ENCODE measurements around the gene RGS8. TPM values are rescaled to one million over a fixed set of nuclear protein-coding genes. Genes with fewer than 3 reads are reported as not detected.

Gene RGS8, protein sequence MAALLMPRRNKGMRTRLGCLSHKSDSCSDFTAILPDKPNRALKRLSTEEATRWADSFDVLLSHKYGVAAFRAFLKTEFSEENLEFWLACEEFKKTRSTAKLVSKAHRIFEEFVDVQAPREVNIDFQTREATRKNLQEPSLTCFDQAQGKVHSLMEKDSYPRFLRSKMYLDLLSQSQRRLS
- total RNA-seq (2014; rRNA removed; shearing (Covaris generic)): 0.05 TPM in 1 of 2 replicates, not detected in the other
- polyA plus RNA-seq (2015; cell fraction: cytosol; rRNA removed): not detected in 2 replicates
- polyA plus RNA-seq (2015; cell fraction: nucleus; rRNA removed): 0.04 and 0.14 TPM in 2 replicates

DNA sequence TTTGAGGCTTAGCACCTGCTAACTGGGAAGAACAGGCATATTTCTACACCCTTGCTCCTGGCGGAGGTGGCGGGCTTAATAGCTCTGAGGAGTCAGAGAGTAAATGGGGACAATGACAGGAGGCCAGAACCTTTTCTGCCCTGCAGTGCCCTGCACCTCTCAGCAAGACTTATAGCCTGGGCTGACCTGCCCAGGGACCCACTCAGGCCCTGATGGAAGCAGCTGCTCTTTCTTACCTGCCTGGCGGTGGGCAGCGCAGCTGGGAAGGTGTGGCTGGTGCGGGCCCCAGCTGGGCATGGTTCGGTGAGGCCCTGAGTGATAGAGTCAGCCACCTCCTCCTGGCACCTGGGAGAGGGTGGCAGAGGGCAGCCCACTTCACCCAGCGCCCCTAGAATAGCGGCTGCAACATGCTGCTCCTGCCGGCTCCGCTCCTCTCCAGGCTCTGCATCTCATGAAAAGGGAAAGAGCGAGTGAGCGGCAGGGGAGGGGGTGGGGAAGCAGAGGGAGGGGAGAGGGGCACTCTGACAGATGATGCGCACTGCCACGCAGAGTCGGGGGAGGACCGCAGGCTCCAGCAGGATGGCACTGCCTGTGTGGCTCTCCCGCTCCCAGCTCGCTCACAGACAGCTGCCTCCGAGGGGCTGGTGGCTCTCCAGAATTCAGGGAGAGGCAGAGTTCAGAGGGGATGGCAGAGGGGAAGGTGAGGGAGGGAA, at the start of gene RGS8:
TSS of gene RGS8 (minus strand) at position 472 of the 713 bp plus-strand sequence. CDS start 14,938 bp downstream, outside the sequence.
- DNase-seq (ENCODE audit: low read depth): no peak

DNA sequence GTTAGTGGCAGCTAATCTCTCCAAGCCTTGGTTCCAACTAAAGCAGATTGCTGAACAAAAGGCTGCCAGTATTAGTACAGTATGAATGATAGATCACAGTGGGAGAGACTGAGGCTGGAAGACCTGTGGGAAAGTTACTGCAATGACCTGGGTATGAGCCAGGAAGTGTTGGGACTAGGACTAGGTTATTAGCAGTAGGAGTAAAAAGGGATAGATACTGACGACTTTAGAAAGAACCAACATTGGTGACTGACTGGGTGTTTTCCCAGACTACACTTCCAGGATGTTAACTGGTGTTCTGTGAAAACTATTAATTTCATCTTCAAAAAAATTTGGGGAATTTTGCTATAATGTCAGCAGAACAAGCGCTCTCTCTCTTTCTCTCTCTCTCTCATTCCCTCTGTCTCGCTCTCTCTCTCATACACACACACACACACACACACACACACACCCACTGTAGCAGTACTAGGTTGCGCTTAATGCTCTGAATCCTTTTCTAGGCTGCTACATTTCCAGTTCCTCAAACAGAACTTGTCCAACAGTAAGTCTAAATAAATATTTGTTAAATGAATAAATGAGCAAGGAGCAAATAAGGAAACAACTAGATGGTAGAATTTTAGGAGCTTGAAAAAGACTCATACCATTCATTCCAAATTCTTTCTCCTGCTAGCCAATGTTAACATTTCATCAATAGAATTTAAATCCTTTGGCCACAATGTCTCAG, 47.6 kb upstream of the RGS8 start:
- DNase-seq (ENCODE audit: low read depth): no peak

DNA sequence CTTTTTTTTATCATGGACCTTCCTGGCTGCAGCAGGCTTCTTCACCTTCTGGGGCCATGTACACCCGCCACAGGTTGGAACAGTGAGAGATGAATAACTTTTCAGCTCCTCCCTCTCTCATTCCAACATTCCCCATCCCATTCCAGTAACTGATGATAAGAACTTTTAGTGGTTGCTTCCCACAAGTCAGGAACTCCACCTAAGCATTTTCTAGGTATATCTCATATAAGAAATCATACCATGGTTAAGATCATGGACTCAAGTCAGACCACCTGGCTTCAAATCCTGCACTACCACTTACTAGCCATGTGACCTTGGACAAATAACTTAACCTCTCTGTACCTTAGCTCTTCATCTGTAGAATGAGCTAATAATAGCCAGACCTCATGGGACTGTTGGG, 42.5 kb upstream of the RGS8 start:
- DNase-seq (ENCODE audit: low read depth): no peak

DNA sequence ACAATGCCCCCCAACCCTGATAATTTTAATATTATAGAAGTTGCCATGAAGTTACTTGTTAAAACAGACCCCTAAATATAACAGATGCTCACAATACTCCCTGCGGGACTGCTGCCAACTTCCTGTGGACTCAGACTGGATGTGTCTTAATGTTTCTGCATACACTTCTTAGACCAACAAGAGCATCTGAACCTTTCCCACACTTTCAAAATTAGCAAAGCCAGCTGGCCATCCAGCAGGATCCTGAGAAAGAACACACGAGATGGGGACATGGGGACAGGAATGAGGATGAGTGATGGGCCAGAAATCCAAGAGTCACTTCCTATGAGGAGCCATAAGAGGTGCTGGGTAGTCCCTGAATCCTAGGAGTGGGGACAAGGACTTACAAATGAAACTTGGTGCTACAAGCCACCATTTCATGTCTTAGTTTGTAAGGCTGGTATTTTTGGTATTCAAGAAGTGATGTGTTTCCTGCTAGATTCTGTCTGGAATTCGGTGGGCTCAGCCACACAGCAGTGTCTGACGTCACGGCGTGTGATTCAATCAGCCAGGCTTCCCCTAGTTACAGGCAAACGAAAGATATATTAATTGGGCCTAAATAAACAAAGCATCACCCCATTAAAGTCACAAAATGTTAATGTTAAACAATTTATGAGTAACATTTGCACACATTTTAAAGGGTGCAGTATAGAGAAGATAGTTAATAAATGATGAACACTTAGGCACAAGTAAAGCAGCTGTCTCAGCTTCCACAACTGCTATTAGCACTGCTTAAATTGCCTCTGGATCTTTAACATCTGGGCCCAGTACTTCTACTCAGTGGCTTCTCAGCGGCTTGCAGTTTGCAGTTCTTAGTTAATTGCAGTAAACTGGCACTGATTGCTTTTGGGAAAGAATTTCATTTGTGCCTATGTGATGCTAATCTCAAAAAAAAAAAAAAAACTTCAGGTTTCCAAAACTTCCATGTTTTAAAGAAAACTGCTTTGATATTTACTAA, 41.2 kb upstream of the RGS8 start:
- no peak for DNase-seq (ENCODE audit: low read depth)

DNA sequence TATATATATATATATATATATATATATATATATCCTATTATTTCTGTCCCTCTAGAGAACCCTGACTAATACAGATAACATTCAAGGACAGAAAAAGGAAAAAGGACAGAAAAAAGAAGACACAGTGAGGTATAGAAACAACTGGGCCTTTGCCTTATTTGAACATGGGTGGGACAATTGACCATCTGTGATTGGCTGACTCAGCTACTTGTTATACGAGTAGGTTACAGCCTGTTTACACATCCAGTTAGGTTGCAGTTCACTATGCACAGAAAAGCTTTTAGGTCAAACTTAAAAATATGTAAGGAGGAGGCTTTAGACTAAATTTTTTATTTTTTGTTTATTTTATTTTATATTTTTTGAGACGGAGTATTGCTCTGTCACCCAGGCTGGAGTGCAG, 39.8 kb upstream of the RGS8 start:
- no peak for DNase-seq (ENCODE audit: low read depth)

DNA sequence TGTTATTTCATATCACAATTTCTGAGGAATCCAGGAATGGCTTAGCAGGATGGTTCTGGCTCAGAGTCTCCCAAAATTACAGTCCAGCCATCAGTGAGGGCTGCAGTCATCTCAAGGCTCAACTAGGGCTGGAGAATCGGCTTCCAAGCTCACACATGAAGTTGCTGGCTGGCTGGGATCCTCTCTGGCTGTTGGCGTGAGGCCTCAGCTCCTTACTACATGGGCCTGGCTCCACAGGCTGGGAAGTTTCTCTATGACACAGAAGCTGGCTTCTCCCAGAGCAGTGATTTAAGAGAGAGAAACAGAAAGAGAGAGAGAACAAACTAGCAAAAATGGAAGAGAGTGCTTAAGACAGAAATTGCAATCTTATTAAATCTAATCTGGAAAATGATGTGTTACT, 38.8 kb upstream of the RGS8 start:
- no peak for DNase-seq (ENCODE audit: low read depth)

DNA sequence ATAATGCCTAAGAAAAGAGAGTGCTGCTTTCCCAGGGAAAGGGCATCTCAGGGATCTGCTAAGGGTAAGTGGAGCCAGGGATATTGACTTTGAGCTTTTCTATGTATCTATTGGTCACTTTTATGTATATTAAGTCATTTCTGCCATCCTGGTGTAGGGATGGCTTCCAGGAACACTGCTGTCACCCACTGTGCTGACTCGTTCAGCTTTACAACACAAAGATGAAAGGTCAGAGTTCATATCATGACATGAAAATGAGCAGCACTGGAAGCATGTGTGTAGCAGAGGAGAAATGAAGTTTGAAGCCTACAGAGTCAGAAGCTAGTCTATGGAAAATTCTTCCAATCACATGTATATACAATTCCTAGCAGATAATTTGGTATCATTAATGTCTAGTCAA, 37.1 kb upstream of the RGS8 start:
- DNase-seq (ENCODE audit: low read depth): no peak

DNA sequence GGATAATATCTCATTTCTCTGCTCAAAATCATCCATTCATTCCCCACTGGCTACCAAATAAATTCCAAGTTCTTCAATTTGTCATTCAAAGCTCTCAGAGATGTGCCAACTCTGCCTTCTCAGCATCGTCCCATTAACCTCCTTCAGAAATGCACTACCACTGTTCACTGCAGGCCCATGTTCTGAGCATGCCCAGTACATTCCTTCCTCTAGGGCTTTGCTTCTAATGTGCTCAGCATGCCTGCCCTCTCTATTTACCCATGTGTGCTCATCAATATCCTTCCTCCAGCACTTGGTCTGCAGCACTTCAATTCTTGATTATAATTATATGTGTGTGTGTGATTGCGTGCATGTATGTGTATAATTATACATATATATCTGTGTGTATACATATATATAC, 36.1 kb upstream of the RGS8 start:
- DNase-seq (ENCODE audit: low read depth): no peak

DNA sequence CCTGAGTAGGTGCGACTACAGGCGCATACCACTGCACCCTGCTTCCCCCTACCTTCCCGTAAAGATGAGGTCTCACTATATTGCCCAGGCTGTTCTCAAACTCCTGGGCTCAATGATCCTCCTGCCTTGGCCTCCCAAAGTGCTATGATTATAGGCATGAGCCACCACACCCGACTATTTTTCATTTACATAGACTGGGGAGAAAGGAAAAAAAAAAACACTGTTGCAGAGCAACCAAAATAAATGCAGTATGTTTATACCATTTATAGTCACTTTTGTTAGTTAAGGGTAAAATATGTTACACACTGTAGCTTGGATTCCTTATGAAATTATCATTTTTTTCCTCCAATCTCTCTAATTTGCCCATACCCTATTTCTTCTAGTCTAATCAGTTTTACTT, 35.2 kb upstream of the RGS8 start:
- no peak for DNase-seq (ENCODE audit: low read depth)

DNA sequence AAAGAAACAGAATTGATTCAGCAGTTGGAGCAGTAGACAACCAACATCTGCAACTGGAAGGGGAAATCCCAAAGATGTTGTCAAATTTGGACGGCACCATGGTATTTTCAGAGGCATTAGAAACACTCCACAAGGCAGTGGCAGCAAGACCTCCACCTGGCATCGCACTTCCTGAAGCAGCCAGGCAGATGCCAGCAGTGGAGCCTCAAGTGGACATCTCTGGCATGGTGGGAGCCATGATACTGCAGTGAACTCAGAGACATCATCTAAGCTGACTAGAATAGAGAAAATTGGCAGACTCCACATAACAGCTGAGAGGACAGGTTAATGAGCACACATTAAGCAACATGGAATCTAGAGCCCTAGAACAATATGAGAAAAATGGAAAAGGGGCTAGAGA, 33.9 kb upstream of the RGS8 start:
- DNase-seq (ENCODE audit: low read depth): no peak

DNA sequence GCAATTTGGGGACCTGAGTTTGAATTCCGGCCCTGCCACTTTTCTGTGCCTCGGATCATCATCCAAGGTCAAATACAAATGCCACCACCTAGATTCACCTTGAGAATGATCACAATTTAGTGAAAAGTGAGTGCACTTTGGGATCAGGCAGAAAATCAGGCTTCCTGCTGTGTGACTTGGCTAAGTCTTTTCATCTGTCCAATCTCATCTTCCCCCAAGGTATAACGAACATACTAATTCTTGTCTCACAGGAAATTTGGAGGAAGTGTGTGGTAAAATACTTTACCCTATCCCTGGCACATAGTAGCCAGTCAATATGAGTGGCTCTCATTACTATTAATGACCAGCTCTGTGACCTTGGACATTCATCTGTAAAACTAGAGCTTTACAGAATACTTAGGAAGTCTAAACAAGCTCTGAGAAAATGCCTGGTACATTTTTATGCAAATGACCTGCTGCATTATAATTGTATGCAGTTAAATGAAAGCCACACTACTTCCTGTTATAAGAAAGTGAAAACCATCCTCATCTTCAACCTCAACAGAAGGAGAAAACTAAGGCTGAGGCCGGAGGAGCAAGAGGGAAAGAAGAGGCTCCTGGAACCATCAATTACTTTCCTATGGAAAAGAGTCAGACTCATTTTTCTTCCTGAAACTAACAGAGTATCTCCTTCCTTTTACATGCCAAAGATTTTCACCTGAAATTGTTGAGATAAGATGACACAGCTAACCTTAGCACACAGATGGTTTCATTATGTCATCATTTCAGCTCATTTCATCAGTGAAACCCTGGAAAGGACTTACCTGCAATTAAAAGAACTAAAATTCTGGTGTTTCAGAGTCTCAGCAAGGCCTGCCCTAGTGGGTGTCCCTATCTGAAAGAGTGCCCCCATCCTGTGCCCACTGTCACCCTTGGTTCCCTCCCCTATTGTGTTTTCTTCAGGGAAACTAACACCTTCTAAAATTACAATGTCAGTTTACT, 32.6 kb upstream of the RGS8 start:
- DNase-seq (ENCODE audit: low read depth): no peak

DNA sequence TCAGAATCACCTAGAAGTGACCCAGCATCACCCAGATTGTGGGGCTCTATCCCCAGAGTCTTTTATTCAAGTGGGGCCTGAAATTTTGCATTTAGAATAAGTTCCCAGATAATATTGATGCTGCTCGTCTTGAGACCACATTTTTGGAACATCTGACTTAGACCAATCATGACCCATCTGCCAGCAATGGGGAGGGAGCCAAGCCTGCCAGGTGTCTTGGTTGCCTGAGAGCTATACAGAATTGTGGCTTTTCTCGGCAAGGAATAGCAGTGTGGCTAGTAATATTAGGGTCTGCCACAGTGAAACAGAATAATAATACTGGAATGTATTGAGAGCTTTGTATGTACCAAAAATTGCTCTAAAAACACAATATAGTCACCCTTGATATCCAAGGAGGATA, 31.1 kb upstream of the RGS8 start:
- DNase-seq (ENCODE audit: low read depth): no peak

DNA sequence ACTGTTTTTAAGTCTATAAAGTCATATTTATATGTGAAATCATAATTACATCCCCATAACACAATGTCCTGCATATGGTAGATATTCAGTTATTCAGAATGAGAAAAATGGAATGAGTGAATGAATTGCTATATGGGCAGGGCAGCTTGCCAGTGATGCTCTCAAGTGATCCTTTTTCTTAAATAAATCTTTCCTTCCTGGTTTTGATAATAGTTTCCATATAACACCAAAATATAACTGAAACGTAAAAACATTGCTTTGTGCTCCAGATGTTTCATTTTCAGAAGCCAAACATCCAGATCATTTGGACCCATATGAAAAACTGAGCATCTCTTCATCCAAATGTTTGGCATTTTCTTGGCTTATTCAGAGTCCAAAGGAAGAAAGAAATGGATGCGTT, 30.2 kb upstream of the RGS8 start:
- DNase-seq (ENCODE audit: low read depth): no peak

DNA sequence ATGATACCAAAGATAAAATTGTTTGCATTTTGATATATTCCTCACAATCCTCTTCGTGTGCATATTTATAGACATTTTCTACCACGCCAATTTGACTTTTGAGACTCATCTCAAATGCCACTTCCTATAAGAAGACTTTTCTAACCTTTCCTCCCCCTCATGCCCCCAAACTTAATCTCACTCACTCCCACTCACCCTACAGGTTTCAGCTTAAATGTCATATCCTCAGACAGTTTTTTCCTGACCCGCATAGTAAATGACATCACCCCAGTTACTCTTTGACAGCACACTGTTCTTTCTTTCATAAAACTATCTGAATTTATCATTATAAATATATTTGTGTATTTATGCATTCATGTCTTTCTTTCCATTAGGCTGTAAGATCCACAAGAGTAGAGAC, 29.6 kb upstream of the RGS8 start:
- no peak for DNase-seq (ENCODE audit: low read depth)

DNA sequence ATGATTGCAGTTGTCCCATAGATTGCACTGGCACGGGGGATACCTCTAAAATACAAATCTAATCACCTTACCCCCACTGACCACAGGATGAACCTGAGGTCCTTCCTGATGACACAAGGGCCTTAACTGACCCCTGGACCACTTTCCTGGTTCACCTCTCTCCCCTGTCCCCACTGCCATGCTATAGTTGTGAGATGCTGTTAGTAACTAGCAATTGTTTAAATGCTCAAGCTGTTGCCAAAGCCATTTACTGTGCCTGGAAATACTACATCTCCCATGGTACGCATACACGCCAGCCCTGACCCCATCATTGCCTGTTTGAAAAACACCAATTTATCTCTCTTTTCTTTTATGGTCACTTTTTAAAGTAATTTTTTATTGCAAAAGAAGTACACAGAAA, 29.1 kb upstream of the RGS8 start:
- DNase-seq (ENCODE audit: low read depth): no peak

DNA sequence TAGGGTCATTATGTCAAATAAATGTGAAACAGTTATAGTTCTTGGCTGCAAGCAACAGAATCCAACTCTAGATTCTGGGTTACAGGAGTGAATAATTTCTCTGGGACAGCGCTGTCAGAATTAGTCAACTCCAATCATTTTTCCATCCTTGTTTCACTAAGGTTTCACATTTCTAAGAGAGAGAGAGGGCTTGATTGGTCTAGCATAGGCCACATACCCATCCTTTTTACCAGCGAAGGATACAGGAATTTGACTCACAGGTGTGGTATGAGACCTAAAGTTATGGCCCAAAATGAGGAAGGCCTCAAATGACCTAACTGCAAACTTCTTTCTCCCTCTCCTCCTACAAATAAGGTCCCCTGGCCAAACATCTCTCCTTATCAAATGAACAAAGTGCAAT, 25.5 kb upstream of the RGS8 start:
- DNase-seq (ENCODE audit: low read depth): no peak

DNA sequence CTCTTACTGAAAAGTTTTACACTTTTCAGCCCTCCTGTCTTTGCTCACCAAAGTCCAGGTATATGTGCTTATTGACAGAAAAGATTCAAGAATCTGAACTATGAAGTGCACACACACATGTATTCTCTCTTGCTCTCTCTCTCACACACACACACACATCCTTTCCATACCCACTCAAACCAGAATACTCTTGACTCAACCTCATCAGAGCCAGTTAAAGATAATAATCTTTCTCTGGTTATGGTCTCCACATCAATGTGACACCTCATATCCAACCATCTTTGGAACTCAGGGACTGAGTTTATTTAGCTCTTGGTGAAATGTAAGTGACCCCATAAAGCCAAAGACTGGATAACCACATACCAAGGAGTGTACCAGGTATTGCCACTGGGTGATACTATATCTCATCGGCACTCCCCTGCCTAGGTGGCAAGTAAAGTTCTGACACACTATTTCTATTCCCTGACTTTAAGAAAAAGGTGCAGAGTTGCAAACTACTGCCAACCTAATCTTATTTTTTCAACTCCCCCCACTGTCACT, 24.9 kb upstream of the RGS8 start:
- DNase-seq (ENCODE audit: low read depth): no peak

DNA sequence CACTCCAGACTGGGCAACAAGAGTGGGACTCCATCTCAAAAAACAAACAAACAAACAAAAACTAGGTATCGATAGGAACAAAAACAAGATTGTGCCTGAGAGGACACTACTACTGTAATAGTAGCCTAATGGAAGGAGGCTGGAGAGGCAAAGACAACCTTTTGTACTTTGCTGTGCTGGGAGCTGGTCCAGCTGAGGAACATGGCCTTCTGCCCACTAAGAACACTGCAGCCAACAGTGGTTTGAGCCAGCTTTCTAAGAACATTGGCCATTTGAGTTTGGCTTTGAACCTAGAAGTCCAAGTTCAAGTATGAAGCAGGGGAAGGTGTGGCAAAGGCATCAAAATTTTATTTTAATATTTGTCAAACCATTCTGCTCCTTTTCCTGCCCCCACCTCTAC, 22.7 kb upstream of the RGS8 start:
- no peak for DNase-seq (ENCODE audit: low read depth)

DNA sequence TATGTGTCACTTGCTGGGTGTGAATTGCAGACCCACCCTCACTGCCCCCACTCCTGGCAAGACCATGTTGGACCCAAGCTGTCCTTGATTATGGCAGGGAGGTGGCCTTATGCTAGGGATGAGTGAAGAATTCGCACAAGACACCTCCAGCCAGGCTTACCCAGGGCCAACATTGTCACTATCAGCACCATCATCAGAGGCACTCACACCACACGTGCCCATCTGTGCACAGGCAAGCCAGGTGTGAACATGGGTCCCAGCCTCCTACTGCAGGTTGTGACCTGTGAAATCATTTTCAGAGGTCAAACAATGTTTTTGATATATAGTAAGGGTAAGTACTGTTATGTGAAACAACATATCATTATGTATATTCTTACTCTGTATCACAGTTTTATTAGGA, 20.3 kb upstream of the RGS8 start:
- DNase-seq (ENCODE audit: low read depth): no peak

DNA sequence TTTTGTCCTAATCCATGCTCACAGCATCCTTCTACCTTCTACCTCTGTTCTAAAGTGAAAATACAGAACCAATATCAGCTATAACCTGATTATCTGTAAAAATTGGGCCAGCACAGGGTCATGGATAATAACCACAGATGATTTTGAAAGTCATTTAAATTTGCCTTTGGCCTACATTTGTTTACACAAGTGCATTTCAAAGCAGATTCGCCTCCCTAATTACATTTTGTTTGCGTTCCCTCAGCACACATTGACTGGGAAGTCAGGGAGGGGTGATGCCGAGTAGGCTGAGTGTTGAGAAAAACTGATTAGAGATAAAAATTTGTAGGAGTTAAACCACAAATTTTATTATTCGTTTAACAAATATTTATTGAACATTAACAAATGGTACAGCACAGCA, 19.2 kb upstream of the RGS8 start:
- no peak for DNase-seq (ENCODE audit: low read depth)

Data from HT1080 (cell line).